ENCODE results near the gene NBPF8.
"Not testable (repeated sequence)": the region's sequence is repeated elsewhere in the genome, so short reads cannot be mapped to it uniquely, and the experiment has no call there.

NBPF8 gene, protein sequence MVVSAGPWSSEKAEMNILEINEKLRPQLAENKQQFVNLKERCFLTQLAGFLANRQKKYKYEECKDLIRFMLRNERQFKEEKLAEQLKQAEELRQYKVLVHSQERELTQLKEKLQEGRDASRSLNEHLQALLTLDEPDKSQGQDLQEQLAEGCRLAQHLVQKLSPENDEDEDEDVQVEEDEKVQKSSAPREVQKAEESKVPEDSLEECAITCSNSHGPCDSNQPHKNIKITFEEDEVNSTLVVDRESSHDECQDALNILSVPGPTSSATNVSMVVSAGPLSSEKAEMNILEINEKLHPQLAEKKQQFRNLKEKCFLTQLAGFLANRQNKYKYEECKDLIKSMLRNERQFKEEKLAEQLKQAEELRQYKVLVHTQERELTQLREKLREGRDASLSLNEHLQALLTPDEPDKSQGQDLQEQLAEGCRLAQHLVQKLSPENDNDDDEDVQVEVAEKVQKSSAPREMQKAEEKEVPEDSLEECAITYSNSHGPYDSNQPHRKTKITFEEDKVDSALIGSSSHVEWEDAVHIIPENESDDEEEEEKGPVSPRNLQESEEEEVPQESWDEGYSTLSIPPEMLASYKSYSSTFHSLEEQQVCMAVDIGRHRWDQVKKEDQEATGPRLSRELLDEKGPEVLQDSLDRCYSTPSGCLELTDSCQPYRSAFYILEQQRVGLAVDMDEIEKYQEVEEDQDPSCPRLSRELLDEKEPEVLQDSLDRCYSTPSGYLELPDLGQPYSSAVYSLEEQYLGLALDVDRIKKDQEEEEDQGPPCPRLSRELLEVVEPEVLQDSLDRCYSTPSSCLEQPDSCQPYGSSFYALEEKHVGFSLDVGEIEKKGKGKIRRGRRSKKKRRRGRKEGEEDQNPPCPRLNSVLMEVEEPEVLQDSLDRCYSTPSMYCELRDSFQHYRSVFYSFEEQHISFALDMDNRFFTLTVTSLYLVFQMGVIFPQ

GRCh38 chr1:120414911-120415480, at the start of gene NBPF8:
TSS of gene NBPF8 (plus strand) at chr1:120415035. CDS start at chr1:120436523, 21,488 bp downstream.
- in situ Hi-C loops (cut with HindIII; ENCODE audit: low pct_ligation_motif_present, low pct_unique_long_range_greater_than_20kb, low sequenced_read_pairs) = not testable (repeated sequence)

GRCh38 chr1:120367709-120368108, 47.1 kb upstream of the NBPF8 start:
- not testable (repeated sequence) for DNase-seq

More at GRCh38 chr1:120414911-120415480, at the start of gene NBPF8:
- peak; percentile 50 for DNase-seq

GRCh38 chr1:120386651-120387050, 28.2 kb upstream of the NBPF8 start:
- DNase-seq; in situ Hi-C loops (cut with HindIII; ENCODE audit: low pct_ligation_motif_present, low pct_unique_long_range_greater_than_20kb, low sequenced_read_pairs): not testable (repeated sequence)

More at GRCh38 chr1:120367709-120368108, 47.1 kb upstream of the NBPF8 start:
- in situ Hi-C loops (cut with HindIII; ENCODE audit: low pct_ligation_motif_present, low pct_unique_long_range_greater_than_20kb, low sequenced_read_pairs) = not testable (repeated sequence)

GRCh38 chr1:120388597-120389126, 26.2 kb upstream of the NBPF8 start:
- in situ Hi-C loops (cut with HindIII; ENCODE audit: low pct_ligation_motif_present, low pct_unique_long_range_greater_than_20kb, low sequenced_read_pairs) = not testable (repeated sequence)
- DNase-seq = peak; percentile 46

- DNase-seq; in situ Hi-C loops (cut with HindIII; ENCODE audit: low pct_ligation_motif_present, low pct_unique_long_range_greater_than_20kb, low sequenced_read_pairs): not testable (repeated sequence)
Observed at GRCh38 chr1:120391365-120391764, 23.5 kb upstream of the NBPF8 start.

DNA sequence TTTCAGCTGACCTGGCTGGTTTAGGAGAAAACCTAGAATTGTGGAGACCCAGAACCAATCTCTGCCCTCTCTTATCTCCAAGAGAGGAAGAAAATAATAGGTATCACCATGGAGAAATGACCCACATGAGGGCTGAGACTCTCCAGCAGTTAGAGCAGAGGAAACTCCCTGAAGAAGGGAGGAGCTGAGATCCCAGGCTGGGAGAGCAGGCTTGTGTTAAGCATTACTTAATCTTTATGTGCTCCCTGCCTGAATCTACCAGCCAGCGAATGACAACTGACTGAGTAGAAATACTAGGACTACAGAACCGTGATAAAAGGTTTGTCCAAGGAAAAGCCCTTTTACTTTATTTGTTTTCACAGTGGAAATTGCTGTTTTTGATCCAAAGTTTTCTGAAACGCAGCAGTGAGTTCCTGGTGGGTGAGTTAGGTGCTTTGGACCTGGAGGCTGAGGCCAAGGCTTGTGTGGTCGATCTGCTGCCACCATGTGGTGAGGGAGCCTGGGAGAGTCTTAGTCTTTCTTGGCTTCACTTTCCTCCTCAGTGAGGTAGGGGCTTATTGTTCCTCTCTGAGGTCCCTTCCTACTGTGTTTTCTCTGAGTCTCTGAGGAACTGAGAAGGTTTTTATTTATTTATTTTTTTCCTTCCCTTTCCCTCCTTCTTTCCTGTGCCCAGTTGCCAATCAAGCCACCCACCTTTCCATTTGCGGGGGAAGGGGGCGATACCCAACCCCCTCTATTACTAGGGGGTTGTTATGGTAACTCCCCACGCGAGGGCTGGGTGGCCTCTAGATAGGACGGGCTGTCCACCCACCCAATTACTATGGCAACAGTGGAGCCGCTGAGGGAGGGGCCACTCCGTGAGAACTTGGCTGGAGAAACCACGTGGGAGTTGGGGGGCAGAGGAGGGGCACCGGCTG, 21.3 kb upstream of the NBPF8 start:
- DNase-seq; in situ Hi-C loops (cut with HindIII; ENCODE audit: low pct_ligation_motif_present, low pct_unique_long_range_greater_than_20kb, low sequenced_read_pairs): not testable (repeated sequence)

GRCh38 chr1:120405348-120405747, 9.5 kb upstream of the NBPF8 start:
- DNase-seq; in situ Hi-C loops (cut with HindIII; ENCODE audit: low pct_ligation_motif_present, low pct_unique_long_range_greater_than_20kb, low sequenced_read_pairs): not testable (repeated sequence)

DNA sequence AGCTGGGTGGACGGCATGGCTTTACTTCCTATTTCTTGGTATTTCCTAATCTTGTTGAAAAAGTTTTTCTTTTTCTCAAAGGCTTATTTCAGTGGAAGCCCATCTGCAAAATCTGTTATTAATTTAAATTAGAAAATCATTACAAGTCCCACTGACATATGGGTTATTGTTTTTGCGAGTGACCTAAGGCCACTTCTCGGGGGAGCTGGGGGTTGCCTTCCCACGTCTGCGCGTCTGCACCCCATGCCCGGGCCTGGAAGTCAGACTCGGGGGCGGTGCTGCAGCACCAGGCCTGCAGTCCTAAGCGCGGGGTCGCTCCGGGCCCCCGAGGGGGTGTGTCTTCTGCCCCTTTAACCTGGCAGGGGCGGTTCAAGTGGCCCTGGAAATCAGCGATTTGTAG, 384 bp upstream of the NBPF8 start:
- DNase-seq; in situ Hi-C loops (cut with HindIII; ENCODE audit: low pct_ligation_motif_present, low pct_unique_long_range_greater_than_20kb, low sequenced_read_pairs): not testable (repeated sequence)

- in situ Hi-C loops (cut with HindIII; ENCODE audit: low pct_ligation_motif_present, low pct_unique_long_range_greater_than_20kb, low sequenced_read_pairs) = not testable (repeated sequence)
- peak; percentile 30 for DNase-seq
Observed at GRCh38 chr1:120415492-120415961, 692 bp downstream of the NBPF8 start.

GRCh38 chr1:120425063-120425462, 10.2 kb downstream of the NBPF8 start:
- in situ Hi-C loops (cut with HindIII; ENCODE audit: low pct_ligation_motif_present, low pct_unique_long_range_greater_than_20kb, low sequenced_read_pairs); DNase-seq: not testable (repeated sequence)

- DNase-seq; in situ Hi-C loops (cut with HindIII; ENCODE audit: low pct_ligation_motif_present, low pct_unique_long_range_greater_than_20kb, low sequenced_read_pairs): not testable (repeated sequence)
Observed at GRCh38 chr1:120431626-120432025, 16.8 kb downstream of the NBPF8 start.

GRCh38 chr1:120433831-120434230, 19.0 kb downstream of the NBPF8 start:
- DNase-seq; in situ Hi-C loops (cut with HindIII; ENCODE audit: low pct_ligation_motif_present, low pct_unique_long_range_greater_than_20kb, low sequenced_read_pairs): not testable (repeated sequence)

DNA sequence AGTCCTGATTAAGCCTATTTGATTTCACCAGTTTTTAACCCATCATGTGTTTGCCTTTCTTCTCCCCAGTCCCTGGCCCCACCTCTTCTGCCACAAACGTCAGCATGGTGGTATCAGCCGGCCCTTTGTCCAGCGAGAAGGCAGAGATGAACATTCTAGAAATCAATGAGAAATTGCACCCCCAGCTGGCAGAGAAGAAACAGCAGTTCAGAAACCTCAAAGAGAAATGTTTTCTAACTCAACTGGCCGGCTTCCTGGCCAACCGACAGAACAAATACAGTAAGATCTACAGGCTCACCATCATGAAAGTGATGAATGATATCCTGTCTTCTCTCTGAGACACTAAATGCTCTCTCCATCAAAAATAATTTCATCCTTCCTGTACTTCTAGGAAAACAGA, 34.3 kb downstream of the NBPF8 start:
- DNase-seq = not testable (repeated sequence)

More for the DNA sequence above, 34.3 kb downstream of the NBPF8 start:
- in situ Hi-C loops (cut with HindIII; ENCODE audit: low pct_ligation_motif_present, low pct_unique_long_range_greater_than_20kb, low sequenced_read_pairs) = not testable (repeated sequence)
